ENCODE data around the gene RNF157. TPM values are rescaled to one million over a fixed set of nuclear protein-coding genes. Genes with fewer than 3 reads are reported as not detected.
"Not testable (repeated sequence)": the region's sequence is repeated elsewhere in the genome, so short reads cannot be mapped to it uniquely, and the experiment has no call there.

Gene RNF157
- polyA plus RNA-seq, 10 donors = 5.6 to 15.7 (median 9.8) TPM

DNA sequence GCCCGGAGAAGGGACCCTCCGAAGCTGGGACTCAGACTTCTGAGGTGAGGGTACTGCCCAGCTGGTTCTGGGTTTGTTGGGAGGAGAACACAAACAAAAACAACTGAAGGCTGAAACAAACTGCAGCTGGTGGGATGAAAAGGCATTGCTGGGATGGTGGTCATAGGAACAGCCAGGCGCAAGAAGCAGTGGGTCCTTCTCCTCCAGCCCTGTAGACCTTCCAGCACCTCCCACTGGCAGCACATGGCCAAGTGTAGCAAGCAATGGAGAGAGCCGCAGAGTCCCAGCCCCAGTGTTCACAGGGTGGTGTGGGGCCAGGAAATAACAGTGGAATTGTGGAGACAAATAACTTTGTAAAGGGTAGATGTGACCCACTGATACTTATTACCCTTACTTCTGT is 50.6 kb downstream of the RNF157 start:
- no peak for DNase-seq

DNA sequence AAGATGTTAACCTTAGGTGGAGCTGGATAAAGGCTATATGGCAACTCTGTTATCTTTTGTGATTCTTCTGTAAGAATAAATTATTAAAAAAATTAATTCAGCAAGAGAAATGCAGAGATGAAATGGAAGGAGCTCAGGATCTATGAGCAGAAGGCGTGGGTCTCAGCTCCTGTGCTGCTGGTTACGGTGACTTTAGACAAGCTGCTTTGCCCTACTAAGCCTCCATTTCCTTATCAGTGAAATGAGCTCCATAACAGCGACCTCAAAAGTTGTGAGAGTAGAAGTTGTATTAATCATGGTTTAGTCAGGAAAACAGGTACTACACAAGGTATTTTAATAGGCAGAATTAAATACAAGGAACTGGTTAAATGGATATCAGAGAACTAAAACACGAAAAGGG is 51.0 kb downstream of the RNF157 start:
- DNase-seq = no peak

DNA sequence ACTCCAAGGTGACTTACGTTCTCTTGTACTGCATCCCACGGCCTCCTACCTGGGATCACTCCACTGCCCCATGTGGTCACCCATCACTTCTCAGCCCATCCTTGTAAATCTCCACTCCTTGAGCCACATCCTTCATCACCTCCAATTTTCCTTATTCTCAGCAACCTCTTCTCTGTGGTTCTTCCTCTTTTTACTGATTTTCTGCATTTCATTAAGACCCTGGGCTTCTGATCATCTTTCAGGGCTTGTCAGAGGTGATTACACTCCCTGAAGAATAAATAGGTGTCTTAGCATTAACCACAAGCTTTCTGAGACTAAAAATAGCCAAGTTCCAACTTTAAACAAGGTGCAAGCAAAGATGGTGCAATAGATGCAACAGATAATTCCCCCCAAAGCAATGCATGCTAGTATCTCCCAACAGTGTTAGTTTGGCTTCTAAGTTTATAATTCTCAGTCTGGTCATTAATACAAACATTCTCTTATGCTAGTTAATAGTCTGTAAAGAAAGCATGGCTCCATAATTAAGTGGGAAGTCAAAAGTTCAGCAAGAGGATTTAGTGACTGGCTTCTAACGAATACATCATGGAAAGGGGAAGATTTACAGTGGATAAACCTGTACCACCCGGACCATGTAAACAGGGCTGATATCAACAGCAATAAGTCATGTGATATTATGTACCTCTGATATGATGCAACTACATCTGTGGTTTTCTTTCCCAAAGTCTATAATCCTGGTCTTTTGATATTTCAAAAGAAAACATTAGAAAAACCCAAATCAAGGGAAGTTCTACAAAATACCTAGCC is 51.9 kb downstream of the RNF157 start:
- no peak for DNase-seq

DNA sequence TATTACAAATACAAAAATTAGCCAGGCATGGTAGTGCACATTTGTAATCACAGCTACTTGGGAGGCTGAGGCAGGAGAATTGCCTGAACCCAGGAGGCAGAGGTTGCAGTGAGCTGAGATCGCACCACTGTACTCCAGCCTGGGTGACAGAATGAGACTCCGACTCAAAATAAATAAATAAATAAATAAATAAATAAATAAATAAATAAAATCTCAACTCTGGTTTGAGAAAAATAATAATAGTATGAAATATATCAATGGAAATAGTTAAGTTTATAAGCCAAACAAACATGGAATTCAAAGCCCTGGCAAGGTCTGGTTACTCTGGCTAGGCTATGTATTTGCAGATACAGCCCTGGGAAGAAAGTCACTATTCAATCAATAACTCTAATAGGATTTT is 53.5 kb downstream of the RNF157 start:
- DNase-seq = not testable (repeated sequence)

DNA sequence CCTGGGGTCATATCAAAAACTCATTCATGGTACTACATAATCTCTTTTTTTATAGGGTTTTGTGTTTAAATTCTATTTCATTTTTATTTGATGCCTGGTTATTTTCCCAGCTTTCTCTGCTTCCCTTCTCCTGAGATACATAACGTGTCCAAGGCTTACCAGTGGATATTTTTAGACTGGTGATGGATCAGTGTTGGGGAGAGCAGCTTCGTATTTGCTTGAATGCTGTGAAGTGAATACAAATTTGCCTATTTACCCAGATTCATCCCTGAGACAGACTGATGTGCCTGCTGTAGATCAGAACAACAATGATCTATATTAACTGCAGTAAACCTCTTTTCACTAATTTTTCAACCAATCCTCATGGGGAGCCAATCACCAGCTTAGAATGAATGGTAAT is 56.0 kb downstream of the RNF157 start:
- no peak for DNase-seq

DNA sequence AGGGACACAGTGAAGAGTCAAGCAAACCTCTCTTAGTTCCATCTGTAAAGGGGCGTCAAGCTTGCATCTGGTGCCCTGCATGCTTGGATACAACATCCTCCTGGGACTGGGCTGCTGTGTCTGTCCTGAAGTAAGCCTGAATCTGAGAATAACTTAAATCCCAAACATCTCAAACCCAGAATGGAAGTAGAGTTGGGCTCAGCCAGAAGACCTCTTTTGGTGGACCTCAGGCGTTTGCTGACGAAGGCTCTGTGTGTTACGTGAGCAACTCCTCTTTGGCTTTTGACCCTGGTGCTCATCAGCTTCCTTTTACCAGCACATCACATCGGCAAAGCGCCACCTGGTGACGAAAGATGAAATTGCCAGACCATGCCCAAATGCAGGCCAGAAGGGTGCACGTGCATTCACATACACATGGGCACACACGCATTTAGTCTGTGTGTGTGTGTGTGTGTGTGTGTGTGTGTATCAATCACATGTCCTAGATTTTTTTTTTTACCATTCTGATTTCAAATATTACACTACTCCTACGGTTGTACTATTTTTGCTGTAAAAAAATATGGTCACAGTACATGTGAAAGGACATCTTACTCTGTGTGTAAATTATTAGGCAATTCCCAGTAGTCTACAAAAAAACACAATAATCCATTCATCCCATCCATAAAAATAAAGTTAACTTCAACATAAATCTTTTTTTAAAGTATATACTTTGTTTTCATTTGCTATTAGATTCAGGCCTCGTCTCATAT is 58.1 kb downstream of the RNF157 start:
- peak; percentile 81 to 93 (median 87) for DNase-seq

DNA sequence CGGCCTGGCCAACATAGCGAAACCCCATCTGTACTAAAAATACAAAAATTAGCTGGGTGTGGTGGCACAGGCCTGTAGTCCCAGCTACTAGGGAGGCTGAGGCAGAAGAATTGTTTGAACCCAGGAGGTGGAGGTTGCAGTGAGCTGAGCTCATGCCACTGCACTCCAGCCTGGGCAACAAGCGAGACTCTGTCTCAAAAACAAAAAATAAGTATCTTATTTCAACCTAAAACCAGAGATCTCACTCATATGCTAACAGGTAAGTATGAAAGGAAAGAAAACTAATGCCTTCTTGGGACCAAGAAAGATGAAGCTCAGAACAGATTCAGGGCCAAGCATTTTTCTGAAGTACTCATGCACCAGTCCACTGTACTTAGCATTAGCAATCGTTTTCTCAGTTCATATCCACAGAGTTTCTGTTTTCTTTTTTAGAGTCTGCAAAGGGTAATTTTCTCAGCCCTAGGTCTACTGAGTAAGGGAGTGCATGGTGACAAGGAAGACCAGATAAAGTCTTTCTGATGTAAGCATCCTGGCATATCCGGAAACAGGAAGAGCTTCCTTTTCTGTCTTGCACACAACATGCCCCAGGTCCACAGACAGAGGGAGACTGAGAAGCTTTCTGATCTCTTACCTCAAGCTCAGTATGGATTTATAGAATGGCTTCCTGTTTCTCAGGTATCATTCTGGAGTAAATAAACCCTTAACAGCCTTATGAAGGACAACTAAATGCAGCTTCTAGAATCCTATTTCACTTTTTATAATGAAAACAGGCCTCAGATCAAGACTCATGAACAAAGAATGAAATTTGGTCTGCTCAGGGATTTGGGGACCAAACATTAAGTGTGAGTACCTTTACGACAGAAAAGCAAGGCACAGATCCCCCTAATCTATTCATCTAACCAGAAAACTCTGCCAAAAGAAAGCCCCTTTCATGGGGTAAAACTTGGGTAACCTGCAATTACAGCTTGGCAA is 60.5 kb downstream of the RNF157 start:
- DNase-seq = no peak

DNA sequence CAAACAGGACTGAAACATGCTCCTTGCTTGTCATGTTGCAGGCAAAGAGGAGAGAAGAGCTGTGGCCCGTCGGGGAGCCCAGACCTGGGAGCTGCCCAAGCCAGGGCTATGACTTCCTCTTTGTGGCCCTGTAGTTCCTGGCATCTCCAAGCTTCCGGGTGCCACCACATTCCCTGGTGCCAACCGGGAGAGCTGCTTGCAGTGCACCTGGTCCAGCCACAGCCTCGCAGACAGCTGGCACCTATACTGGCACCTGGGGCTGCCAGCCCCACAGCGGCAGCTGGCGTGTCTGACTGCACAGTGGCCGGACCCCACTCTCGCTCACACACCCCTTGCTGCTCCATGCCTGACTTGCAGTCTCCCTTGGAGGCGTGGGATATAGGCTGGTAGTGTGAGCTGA is 62.2 kb downstream of the RNF157 start:
- DNase-seq = no peak

DNA sequence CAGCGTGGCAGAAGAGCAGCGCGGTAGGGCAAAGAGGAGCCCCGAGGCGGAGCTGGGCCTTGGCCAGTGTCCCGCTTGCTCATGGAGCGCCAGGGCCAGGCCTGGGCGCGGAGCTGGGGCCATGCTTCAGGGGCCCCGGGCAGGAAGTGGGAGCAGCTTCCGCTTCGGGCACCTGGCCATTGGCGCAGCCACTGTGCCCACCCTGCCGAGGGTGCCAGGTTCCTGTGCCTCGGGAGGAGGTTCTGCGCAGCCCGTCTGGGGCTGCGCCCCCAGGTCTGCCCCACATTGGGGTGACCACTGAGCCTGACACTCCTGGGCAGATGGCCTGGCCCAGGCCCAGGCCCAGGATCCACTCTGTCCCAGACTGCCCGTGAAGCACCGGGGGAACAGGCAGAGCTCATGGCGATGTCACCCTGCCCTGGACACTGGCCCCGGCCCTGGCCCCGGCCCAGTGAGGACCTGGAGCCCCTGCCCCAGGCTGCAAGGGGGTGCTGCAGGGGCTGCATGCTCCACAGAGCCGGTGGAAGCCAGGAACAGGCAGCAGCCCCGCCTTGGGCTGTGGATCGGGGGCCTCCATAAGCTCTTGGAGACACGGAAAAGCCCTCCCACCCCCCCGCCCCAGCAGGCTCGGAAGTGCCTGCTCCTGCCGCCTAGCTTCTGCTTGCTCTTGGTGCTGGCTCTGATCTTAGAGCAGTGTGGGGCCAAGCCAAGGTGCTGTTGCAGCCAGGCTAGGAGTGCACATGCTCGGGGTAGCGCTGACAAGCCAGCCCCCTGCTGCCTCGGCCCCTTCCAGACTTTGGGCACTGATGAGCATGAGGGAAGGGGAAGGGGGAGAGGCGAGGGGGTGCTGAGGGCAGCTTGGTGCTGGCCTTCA is 63.4 kb downstream of the RNF157 start:
- DNase-seq = no peak

DNA sequence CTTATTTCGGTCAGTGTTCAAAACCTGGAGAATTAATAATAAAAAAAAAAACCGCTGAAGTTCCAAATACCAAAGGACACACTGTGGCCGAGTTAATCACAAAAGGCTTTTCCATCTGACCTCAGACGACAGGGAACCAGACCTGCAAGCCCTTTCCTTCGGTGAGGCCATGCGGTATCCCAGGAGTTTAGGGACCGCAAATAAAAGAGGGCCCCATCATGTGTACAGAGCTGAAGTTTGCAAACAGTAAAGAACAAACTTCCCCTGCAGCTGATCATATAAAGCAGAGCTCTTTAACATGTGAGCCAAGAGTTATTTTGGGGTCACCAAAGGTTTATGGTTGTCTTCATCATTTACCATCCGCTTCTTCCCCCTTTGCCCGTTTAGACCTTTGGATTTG is 66.3 kb downstream of the RNF157 start:
- DNase-seq = no peak

DNA sequence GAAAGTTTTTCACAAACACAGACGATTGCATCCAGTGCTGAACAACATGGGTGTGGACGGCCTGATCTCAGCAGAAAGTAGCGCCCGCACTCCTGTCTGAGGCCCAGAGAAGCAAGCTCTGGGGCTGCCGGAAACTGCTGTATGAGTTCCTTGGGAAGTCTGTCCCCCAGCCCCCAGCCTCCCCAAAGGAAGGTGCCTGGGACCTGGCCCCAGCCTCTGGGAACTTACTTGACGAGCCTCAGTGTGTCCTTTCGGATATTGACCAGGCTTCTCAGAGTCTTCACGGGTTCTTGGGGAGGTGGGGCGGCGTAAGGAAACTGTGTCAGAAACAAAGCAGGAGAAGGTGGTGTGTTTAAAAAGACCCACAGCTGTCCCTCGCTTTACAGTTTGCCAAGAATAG is 66.8 kb downstream of the RNF157 start:
- no peak for DNase-seq

DNA sequence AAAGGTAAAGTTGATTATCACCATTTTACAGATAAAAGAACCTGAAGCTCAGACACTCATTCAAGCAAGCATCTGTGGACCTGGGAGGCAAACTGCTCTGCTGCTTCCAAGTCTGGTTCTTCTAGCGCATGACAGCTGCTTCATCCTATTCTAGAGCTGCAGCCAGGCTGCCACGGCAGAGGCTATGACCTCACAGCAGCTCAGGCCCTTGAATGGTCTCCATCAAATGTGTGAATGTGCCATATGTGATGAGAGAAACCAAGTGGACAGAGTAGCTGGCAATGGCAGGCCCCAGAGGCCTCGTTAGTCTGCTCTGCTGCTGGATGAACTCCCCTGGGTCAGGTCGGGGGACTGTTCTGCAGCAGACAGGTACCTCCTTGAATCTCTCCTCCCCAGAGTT is 68.6 kb downstream of the RNF157 start:
- no peak for DNase-seq

DNA sequence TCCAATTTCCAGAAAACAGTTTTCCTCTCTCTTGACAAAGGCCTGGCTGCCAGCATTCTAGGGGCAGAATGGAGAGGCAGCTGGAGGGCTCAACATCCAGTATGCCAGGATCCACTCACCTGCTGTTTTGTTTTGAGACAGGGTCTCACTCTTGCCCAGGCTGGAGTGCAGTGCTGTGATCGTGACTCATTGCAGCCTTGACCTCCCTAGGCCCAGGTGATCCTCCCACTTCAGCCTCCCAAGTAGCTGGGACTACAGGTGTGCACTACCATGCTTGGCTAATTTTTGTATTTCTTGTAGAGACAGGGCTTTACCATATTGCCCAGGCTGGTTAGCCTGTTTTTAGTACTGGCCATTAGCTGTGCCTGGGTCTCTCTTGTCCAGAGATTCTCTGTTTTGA is 70.2 kb downstream of the RNF157 start:
- no peak for DNase-seq

DNA sequence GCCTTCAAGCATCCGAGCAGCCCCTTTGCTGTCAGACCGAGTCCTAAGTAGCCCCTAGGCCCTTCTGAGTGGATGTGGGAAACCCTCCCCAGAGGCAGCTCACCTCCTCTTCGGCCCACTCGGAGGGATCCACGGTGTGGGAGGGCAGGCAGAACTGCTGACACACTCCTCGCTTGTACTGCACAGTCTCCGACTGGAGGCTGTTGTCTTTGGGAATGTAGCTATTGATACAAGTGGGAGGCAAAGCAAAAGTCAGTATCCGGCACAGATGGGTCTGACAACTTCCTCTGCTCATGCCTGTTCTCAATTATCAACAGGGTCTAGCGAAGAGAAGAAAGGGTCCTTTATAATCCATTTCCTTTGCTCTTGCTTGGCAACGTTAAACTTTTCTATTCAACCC is 73.4 kb downstream of the RNF157 start:
- DNase-seq = no peak

DNA sequence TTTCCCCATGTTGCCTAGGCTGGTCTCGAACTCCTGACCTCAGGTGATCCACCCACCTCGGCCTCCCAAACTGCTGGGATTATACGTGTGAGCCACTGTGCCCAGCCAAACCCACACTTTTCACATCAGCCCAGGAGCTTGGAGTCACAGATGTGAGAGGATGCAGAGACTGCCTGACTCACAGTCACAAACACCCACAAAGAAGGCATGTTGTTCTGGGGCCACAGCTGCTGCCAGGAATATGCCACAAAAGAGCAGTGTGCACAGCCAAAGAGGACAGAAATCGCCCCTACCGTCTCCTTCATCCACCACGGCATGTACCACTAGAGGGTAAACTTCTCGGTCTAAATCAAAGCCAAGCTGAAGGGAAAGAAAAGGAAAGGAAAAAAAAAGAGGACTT is 74.1 kb downstream of the RNF157 start:
- DNase-seq = no peak

DNA sequence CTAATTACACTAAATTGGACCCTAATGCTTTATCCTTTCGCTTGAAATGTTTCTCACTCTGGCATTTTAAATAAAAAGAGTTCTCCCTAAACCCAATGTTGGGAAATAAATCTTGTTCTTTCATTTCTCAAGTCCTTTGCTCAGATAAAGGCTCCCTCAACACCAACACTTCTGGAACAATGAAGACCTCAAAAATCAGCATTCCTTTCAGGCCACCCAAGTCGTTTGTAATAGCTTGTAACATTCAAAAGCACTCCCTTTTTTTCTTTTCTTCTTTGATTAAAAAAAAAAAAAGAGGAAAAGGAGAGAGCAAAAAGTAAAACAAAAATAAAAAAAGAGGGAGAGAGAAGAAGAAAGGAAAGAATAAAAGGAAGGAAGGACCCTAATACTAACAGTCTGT is 76.0 kb downstream of the RNF157 start:
- no peak for DNase-seq

DNA sequence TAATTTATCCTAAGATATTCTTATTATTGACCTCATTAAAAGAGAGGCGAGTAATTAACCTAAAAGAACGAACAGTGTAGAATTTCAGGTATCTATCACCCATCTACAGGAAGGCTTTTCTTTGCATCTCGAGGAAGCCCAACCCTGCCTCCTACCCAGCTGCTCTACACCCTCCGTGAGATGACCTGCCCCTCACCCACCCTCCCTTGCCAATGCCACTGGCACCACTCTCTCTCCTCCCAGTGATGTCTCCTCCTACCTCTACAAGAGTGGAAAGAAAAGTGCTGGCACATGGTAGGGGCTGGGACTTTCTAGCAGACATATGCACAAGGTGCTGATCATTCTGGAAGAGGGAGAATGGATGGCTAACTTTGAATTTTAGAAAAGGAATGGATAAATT is 76.4 kb downstream of the RNF157 start:
- no peak for DNase-seq

DNA sequence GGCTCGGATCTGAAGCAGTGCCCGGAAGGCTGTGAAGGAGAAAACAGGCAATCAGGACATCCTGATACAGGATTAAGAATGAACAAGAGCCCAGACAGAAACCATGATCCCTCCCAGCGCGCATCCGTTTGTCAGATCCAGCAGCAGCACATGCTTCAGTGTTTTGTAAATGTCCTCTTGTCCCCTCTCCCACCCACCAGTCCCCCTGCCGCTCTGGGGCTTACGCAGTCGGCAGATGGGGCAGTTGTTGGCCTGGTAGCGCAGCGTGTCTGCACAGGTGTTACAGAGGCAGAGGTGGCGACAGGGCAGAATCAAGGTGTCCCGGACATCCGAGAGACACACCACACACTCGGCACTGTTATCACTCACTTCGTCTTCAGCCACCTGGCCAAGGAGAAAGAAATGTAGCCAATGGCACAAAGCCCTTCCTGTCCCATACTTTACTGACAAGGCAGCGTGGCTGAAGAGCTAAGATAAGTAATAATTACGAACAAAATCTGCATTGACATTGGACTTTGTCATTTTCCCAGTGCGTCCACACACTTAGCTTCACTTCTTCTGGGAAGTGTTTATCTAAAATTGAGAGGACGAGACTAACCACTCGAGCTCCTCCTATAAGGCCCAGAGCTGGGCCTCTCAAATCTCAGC is 78.5 kb downstream of the RNF157 start:
- DNase-seq = no peak

DNA sequence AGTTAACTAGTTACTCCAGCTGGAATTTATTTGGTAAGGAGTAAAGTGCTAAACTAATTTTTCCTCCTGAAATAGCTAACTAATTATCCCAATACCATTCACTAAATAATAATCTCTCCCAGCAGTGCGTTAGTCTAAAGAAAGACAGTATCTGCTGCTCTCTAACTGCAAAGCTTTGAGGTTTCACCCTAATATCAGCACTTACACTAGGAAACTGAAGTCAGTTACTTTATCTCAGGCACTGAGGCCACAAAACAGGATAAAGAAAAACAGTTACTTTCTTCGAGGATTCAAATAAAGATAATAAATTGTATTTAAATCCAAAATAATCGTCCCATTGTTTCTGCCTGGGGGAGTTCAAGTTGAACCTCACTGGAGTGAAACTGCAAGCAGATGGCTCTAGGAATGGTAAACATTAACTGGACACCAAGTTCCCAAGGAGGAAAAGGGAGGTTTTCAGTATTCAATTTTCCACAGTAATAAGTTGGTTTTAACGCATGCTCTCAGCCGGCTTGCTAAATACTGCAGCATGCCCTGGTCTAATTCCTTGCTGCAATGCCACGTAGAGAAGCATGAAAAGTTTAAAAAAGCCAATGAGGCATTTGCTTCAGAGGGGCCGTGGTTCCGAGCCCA is 79.3 kb downstream of the RNF157 start:
- DNase-seq = no peak

DNA sequence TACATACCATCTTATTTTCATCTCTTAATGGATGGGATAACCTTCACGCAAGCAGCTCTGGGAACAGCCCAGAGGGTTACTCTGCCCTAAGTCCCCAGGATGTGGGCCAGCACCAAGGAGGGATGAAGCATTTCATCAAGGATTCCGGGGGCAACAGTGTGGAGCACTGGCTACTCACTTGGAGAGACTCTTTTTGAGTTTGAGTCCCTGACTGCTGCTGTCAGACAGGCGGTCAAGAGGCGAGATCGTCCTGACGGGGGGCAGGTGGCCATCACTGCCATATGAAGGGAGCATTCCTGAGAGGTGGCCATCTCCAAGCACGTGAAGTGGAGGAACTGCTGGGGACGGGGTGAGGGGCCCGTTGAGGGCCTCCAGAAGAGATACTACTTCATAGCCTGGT is 81.1 kb downstream of the RNF157 start:
- DNase-seq = no peak
